GM18517 (cell line): ENCODE measurements around the gene FDX1.

Experiments
- ATAC-seq: cut with Tn5 transposase; IDR thresholded peaks from one replicate; pipeline ENCODE4 v1.9.1; 2021; ENCODE audit warnings: mild to moderate bottlenecking, moderate library complexity; ENCODE audit not compliant: unreplicated experiment

The FDX1 gene

DNA sequence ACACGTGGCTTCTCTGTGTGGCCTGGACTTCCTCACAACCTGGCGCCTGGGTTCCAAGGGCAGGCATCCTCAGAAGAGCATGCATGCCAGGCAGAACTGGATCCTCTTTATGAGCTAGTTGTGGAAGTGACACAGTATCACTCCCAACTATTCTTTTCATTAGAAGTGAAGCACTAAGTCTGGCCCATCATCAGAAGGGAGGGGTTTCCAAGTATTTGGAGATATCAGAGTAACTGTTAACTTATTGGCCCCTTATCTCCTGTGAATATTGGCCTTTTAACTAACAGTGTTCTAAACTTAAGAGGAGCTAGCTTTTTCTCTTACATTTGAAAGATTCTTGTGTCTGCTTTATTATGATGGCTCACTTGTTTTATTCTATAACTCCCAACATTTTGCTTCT is 35.5 kb downstream of the FDX1 start:
- no peak for ATAC-seq

DNA sequence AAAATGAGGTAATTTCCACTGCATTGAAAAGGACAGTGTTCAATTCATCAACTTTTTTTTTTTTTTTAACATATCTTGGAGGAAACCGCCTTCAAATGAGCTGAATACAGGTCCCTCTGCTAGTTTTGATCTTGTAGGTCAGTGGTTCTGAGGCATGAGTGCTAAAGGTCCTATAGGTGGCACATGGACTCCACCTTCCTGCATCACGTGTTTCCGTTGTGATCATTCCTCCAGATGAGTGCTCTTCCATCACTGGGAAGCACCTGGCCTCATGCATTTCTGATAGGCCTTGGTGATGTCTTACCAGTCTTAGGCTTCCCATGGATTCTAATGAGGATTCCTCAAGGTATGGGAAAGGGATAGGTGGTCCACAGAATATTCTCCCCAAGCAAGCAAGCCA is 37.8 kb downstream of the FDX1 start:
- ATAC-seq, result no peak

DNA sequence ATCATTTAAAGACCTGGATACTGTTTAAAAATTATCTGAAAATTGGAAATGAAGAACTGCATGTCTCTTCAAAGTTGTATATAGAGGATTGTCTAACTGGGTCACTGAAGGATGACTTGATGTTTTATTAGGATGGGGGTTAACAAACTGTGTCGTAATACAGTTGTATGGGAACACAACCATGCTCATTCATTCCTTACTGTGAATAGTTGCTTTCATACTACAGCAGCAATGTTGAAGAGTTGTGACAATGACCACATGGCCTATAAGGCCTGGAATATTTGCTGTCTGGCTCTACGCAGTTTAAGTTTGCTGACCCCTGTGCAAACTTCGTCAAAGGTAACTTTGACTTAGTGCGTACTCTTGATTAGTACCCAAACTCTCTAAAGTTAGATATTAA is 38.4 kb downstream of the FDX1 start:
- ATAC-seq, result no peak

DNA sequence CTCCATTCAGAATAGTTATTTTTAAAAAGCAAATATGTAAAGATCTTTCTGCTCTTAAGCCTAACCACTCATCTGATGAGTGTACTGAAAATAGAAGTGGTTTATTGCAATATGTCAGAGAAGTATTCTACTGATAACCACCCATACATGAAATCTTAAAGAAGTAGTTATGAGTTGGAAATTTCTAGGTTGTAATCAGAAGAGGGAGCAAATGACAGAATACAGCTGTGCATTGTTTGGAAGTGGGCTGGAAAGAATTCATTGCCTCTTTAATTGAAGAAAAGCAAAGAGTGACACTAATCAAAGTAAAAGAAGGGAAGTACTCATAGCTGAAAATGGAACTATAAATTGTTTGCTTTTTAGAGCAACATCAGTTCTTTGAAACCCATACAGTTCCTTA is 39.4 kb downstream of the FDX1 start:
- no peak for ATAC-seq

DNA sequence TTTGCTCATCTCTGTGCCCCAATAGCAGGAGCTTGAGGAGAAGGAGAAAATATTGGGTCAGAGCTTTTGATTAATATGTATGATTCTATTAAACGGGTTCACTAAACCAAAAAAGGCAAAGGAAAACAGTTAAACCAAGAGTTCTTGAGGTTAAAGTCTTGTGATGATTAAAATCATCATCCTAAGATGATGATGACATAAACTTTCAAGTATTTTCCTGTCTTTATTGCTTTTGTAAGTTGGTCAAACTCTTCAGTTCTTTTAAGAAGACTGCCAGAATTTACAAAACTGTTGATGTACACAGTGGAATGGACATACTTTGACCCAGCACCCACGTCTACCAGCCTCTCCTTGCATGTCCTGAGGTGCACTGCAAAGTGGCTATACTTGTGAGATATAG is 41.0 kb downstream of the FDX1 start:
- ATAC-seq, result no peak

DNA sequence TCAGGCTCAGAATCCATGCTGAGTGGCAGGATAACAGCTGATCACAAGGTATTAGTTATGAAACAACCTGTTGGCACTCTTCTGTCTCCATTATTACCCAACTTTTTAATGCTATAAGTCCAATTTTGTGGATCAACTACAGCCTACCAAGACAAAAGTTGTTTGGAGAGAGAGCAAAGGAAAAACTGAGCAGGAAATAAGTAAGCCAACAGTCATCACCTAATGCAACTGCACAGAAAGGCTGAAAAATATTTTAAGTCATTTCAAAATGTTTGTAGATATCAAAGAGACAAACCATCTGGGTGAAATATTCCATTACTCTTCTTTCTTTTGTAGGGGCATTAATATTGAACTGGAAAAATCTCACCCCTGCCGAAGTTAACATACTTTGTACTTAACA is 41.6 kb downstream of the FDX1 start:
- no peak for ATAC-seq

DNA sequence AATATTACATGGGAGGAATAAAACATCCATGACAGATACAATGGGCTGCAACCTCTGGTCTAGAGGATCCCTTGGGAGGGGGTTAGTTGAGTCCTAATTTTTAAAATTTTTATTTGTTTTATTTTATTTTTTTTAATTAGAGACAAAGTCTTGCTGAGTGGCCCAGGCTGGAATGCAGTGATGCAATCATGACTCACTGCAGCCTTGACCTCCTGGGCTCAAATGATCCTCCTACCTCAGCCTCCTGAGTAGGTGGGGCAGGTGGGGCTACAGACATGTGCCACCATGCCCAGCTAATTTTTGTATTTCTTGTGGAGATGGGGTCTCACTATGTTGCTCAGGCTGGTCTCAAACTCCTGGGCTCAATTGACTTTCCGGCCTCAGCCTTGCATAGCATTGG is 43.1 kb downstream of the FDX1 start:
- ATAC-seq, result no peak

DNA sequence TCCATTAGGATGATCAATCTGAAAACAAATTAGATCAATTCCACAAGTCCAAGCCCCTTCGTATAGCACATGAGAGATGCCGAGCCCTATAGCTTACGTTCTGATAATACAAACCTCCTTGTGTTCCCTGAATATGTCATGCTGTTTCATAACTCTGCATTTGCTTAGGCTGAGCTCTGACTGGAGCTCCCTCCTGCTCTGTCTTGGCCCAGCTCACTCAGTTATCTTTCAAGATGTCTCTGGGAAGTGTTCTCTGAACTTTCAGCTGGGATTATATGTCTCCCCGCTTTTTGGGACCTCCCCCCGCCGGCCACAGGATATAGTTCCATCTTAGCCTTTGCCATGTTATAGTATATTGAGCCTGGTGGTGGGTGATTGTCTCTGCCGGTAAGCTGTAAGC is 44.0 kb downstream of the FDX1 start:
- no peak for ATAC-seq

DNA sequence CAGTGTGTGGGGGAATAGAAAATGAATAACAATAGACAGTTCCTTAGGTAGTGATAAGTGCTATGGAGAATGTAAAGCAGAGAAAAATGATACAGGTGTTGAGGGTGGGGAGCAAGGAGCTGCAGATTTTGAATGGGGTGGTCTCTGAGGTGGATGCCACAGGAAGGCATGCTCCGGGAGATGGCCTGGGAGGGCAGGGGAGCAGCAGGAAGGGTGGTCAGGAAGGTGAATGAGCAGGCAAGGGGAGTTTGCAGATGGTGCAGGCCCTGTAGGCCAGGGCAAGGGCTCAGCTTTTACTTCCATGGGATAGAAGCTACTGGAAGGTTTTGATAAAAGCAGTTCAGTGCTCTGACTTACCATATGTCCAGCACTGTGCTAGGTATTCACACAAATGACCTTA is 44.8 kb downstream of the FDX1 start:
- ATAC-seq, result no peak

DNA sequence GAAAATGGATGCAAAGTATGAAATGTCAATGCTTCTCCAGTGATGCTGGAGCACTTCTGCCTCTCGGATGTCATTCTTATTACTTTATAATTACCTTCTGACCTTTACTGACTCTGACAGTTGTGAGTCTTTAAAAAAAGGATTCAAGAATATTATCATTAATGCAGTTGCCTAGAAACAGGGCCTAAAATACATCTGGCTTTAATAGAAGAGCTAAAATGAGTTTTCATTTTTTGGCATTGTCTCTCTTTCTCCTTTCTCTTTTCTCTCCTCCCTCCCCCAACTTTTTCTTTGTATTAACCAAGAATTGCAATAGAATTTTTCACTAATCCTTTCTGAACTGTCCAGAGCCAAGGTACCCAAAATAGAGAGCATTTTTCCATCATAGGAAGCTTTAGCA is 45.9 kb downstream of the FDX1 start:
- ATAC-seq, result no peak

DNA sequence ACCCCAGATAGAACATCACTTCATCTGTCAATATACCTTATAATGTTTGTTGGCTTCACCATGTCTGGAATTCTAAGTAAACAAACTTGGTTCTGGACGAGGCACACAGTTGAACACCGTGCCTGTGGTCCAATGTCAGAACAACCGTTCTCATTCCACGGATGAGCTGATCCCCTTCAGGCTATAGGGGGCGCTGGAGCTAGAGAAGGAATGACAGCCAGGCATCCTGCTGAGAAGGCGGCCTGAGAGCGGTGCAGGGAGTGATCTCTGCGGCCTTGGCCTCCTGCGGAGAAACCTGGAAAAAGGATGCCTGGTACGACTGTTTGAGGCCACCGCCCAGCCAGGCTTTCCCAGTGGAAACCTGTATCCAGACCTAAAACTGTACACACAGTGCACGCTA is 48.7 kb downstream of the FDX1 start:
- ATAC-seq, result no peak

DNA sequence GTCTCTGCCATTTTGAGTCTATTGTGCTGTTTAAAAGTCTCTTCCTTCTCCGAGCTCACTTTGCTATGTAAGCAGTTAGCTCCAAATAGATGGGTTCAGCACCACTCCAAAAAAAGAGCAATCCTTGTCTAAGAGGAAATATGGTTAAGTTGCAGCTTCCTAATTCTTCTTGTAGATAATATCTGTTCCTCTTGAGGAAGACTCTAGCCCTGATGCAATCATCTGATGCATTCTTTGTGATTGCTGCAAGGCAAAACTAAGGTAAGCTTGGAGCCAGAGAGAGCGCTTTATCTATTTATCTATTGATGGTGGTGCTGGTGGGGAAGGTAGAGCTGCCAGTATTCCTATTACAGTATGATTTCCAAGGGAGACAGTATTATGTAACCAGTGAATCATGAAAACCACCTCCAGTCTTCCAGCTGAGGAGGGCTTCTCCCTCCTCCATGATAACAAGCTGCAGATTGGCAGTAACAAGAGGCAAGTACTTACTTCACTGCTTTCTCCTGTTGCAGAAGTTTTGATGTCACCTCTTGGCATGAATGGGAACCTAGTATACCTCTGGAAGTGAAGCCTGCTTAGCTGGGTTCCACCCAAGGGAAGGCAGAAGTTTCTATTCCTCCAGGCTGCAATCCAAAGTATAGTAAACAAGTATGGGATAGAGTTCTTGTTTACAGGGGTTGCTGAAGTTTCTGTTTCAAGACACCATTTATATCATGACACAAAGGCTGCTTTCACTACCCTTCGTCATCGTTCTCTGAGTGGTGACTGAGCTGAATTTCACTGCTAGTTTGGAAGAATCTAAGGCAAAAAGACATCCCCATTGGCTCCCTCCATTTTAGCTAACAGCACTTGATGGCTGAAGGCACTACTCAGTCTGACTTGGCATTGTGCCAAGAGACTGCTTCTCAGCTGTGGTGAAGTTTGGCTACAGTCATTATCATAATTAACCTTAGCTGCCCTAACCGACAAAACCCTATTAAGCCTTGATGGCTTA is 49.7 kb downstream of the FDX1 start:
- no peak for ATAC-seq

DNA sequence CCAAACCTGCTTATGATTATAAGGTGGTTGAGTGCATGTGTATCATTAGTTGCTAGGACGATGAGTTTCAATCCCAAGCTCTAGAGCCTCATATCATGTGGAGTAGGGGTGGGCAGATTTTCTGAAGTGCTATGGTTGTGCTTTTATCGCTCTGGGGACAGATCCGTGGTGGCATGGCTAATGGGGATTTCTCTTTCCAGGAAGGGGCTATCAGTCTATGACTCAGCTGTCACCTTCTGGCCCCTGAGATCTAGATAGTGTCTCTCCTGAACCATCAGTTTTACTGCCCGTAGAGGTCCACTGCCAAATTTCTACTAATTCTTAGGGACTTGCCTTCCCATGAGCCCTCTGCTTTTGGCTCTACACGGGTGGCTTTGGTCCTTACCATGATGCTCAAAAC is 51.8 kb downstream of the FDX1 start:
- no peak for ATAC-seq

DNA sequence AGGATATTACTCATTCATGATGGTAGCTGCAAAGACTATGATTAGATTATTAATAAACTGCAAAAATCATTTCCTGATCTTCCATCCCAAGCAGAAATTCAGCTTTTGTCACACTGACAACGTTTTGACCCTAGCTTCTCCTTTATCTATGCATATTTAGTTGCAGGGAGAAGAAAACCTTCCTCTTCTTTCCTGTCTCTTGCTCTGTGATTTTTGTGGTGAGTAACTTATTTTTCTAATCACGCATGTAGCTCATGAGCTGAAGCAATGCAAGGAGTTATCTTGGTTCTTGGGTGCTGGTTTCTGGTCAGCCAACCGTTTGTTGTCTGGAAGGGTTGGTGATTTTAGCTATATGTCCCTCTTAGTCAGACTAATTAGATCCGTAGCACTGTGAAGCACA is 56.4 kb downstream of the FDX1 start:
- no peak for ATAC-seq

DNA sequence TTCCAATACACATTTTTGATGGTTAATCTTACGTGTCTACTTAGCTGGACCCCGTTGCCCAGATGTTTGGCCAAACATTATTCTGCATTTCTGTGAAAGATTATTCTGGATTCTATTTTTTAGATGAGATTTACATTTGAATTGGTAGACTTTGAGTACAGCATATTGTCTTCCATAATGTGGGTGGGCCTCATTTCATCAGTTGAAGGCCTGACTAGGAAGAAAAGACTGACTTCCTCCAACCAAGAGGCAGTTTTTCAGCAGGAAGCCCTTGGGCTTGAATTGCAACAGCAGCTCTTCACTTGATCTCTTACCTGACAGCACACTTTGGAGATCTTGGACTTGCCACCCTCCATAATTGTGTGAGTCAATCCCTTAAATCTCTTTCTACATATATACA is 58.7 kb downstream of the FDX1 start:
- no peak for ATAC-seq

DNA sequence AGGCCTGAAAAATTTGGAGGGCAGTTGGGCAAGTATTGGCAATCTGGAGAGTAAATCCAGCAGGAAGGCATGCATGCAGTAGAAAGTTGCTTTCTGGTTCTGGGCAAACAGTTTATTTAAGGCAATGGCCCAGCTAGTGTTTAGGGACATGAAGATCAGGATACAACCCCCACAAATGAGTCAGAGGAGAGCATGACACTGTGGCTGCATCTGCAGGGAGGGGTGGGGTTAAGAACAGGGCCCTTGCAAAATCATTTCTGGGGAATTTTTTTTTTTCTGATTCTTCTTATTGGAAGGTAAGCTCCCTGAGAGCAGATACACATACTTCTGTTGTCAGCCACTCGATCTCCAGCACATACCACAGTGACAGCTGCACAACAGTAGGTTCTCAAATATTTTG is 61.1 kb downstream of the FDX1 start:
- ATAC-seq, result no peak

DNA sequence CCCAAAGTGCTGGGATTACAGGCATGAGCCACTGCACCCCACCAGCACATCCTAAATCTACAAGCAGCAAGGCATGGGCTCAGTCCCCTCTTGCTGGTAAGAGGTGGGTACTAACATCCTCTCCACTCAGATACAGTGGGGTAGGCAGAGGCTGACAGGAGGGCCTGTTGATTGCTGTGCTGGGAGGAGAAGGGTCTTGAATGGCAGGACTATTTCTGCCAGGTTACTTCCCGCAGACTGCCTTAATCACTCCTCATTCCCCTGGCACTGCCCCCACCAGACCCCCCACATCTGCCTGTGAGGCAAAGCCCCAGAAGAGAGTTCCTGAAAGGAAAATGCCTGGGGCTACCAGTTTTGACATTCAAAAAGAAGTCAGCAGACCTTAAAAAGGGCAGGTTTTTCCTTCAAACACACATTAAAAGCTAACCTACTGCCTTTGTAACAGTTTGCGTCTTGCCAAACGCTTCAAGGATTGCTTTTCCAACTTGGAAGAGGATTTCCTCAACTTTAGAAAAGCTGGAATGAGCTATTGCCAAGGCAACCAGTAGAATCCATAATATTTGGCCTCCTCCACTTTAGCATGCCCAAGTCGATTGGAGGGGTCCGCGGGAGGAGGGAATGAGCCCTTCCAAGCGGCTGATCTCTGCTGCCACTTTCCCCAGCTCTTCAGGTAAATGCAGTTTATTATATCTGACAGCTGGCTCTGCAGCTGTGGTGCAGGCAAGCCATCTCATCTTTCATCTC is 62.0 kb downstream of the FDX1 start:
- ATAC-seq, result no peak

DNA sequence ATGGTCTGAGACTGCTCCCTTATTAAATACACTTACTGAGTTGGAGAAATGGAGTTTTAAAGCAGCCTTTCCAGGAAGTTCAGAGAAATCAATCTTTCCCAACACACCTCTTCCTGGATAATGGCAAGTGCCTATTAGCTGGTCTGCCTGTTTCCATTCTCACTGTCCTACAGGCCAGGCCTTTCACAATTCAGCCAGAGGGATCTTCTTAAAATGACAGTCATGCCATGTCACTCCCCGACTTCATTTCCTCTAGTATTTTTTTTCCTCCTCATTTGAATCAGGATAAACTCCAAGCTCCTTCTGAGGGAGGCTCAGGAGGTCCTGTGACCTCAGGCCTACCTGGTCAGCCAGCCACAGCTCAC is 62.6 kb downstream of the FDX1 start:
- no peak for ATAC-seq

DNA sequence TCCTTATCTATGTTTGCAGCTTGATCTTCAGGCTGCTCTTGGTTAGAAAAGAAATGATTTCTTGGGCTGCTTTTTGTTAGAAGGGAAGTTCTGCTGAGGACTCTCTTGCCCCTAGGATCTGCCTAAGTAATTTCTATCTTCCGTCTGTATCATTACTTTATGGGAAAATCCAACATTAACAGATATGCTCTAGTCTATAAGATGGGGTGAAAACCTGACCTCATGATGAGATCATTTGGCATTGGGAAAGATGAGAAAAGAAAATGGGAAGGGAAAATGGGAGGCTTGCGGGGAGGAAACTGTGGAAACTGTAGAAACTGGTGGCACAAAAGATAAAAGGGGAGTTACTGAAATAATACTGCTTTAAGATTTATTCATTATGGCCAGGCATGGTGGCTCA is 63.6 kb downstream of the FDX1 start:
- ATAC-seq, result no peak

DNA sequence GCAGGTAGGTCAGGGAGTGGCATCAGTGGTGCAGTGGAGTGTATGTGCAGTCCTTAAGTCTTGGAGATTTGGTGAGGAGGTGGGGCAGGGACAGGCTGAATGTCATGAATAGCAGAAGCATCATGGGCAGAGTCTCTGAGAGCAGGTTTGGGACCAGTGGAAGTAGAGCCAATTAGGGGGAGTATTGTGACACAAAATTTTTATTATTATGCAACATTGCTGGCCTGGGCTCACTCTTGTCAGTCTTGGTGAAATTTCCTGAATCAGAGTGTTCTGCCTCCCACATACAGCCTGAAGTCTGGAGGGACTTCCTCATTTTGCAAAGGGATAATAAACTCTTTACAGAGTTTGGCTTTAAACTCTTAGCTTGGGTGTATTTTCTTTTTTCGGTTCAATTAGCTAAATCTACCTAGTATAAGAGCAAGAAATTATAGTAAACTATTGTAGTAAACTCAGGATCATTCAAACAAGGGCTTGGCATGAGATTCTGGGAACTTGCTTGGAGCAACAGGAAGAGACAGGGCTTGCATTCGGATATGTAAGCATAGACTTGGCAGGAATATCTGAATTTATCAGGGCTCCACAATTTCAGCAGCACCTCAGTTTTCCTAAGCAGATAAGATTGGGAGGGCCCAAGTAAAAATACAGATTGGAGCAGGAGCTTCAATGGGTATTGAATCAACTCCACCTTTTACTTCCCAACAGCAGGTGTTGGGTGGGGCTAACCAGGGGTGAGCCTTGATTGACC is 67.7 kb downstream of the FDX1 start:
- ATAC-seq, result no peak

DNA sequence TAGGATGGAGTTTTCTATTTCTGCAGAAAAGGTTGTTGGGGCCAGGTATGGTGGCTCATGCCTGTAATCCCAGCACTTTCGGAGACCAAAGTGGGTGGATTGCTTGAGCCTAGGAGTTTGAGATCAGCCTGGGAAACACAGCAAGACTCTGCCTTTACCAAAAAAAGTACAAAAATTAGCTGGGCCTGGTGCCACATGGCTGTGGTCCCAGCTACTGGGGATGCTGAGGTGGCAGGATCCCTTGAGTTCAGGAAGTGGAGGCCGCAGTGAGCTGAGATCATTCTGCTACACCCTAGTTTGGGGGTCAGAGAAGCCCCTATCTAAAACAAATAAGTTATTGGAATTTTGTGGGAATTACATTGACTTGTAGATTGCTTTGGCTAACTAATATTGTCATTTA is 71.7 kb downstream of the FDX1 start:
- no peak for ATAC-seq
